ENCODE results near the gene CFAP61.

Gene CFAP61

GRCh38 chr20:20369250-20370093, 317.1 kb downstream of the CFAP61 start:
- TF ChIP-seq CTCF (IDR thresholded peaks at IDR 0.05; ENCODE audit: control insufficient read depth, insufficient read depth, low read depth, low read length, missing control alignments): no peak
- no peak overlapping the region for H3K4me3 ChIP-seq (ENCODE audit: control insufficient read depth, low read depth, low read length)
- no peak for DNase-seq (ENCODE audit: low read depth)

GRCh38 chr20:20370094-20370575, 317.8 kb downstream of the CFAP61 start:
- TF ChIP-seq CTCF (IDR thresholded peaks at IDR 0.05; ENCODE audit: control insufficient read depth, insufficient read depth, low read depth, low read length, missing control alignments): no peak
- no peak overlapping the region for H3K4me3 ChIP-seq (ENCODE audit: control insufficient read depth, low read depth, low read length)
- no peak for DNase-seq (ENCODE audit: low read depth)

- DNase-seq (ENCODE audit: low read depth): no peak
- H3K4me3 ChIP-seq (ENCODE audit: control insufficient read depth, low read depth, low read length): no peak overlapping the region
- TF ChIP-seq CTCF (IDR thresholded peaks at IDR 0.05; ENCODE audit: control insufficient read depth, insufficient read depth, low read depth, low read length, missing control alignments): no peak
Observed at GRCh38 chr20:20371083-20371482, 318.8 kb downstream of the CFAP61 start.

- H3K4me3 ChIP-seq (ENCODE audit: control insufficient read depth, low read depth, low read length): no peak overlapping the region
- no peak for DNase-seq (ENCODE audit: low read depth)
- no peak for TF ChIP-seq CTCF (IDR thresholded peaks at IDR 0.05; ENCODE audit: control insufficient read depth, insufficient read depth, low read depth, low read length, missing control alignments)
Observed at GRCh38 chr20:20371681-20372080, 319.3 kb downstream of the CFAP61 start.

- TF ChIP-seq CTCF (IDR thresholded peaks at IDR 0.05; ENCODE audit: control insufficient read depth, insufficient read depth, low read depth, low read length, missing control alignments): no peak
- no peak overlapping the region for H3K4me3 ChIP-seq (ENCODE audit: control insufficient read depth, low read depth, low read length)
- DNase-seq (ENCODE audit: low read depth): peak; percentile 66
Observed at GRCh38 chr20:20373091-20373571, 320.8 kb downstream of the CFAP61 start.

GRCh38 chr20:20375862-20376261, 323.5 kb downstream of the CFAP61 start:
- TF ChIP-seq CTCF (IDR thresholded peaks at IDR 0.05; ENCODE audit: control insufficient read depth, insufficient read depth, low read depth, low read length, missing control alignments): no peak
- no peak overlapping the region for H3K4me3 ChIP-seq (ENCODE audit: control insufficient read depth, low read depth, low read length)
- no peak for DNase-seq (ENCODE audit: low read depth)
